HG03442 (cell line): ENCODE results near the gene SCFD1.
"Not testable (repeated sequence)": the region's sequence is repeated elsewhere in the genome, so short reads cannot be mapped to it uniquely, and the experiment has no call there.

Experiments used
- ATAC-seq: cut with Tn5 transposase; IDR thresholded peaks from one replicate; pipeline ENCODE4 v1.9.1; 2021; ENCODE audit warnings: mild to moderate bottlenecking, moderate library complexity; ENCODE audit not compliant: unreplicated experiment

The SCFD1 gene

GRCh38 chr14:30608533-30609006 lies 13.5 kb upstream of the SCFD1 start:
- ATAC-seq, result no peak

GRCh38 chr14:30610787-30611343 lies 11.3 kb upstream of the SCFD1 start:
- ATAC-seq, result no peak

GRCh38 chr14:30614155-30614554 lies 8.0 kb upstream of the SCFD1 start:
- no peak for ATAC-seq

GRCh38 chr14:30620178-30620577 lies 1.9 kb upstream of the SCFD1 start:
- ATAC-seq, result peak; percentile 48

- peak; percentile 0 for ATAC-seq
These were observed 672 bp upstream of the SCFD1 start for GRCh38 chr14:30621354-30621939.

- no peak for ATAC-seq
These were observed 1.5 kb downstream of the SCFD1 start for GRCh38 chr14:30623412-30624131.

GRCh38 chr14:30624132-30624423 lies 2.0 kb downstream of the SCFD1 start:
- no peak for ATAC-seq

GRCh38 chr14:30625533-30625932 lies 3.4 kb downstream of the SCFD1 start:
- ATAC-seq, result no peak

- ATAC-seq, result not testable (repeated sequence)
These were observed 7.3 kb downstream of the SCFD1 start for GRCh38 chr14:30629432-30629831.

GRCh38 chr14:30630248-30630647 lies 8.1 kb downstream of the SCFD1 start:
- ATAC-seq, result no peak

- ATAC-seq, result no peak
These were observed 10.6 kb downstream of the SCFD1 start for GRCh38 chr14:30632730-30633129.

- ATAC-seq, result no peak
These were observed 16.8 kb downstream of the SCFD1 start for GRCh38 chr14:30638926-30639325.

GRCh38 chr14:30641207-30641606 lies 19.1 kb downstream of the SCFD1 start:
- ATAC-seq, result no peak

- not testable (repeated sequence) for ATAC-seq
These were observed 22.3 kb downstream of the SCFD1 start for GRCh38 chr14:30644462-30644861.

- no peak for ATAC-seq
These were observed 23.5 kb downstream of the SCFD1 start for GRCh38 chr14:30645600-30645999.

- ATAC-seq, result no peak
These were observed 26.4 kb downstream of the SCFD1 start for GRCh38 chr14:30648471-30648870.

GRCh38 chr14:30651937-30652336 lies 29.8 kb downstream of the SCFD1 start:
- ATAC-seq, result no peak

- ATAC-seq, result no peak
These were observed 33.0 kb downstream of the SCFD1 start for GRCh38 chr14:30655124-30655523.

GRCh38 chr14:30655658-30656057 lies 33.5 kb downstream of the SCFD1 start:
- ATAC-seq, result no peak

GRCh38 chr14:30656190-30656632 lies 34.1 kb downstream of the SCFD1 start:
- ATAC-seq, result no peak

GRCh38 chr14:30657050-30657449 lies 34.9 kb downstream of the SCFD1 start:
- ATAC-seq, result no peak

- ATAC-seq, result no peak
These were observed 35.6 kb downstream of the SCFD1 start for GRCh38 chr14:30657606-30658163.
